ENCODE data around the gene TUG1. TPM values are rescaled to one million over a fixed set of nuclear protein-coding genes. Genes with fewer than 3 reads are reported as not detected.

The TUG1 gene
- total and polyA plus RNA-seq, 10 of the 15 experiments (the other 5 are each of a cell fraction or from before 2014, with no cell fraction given) = 19.3 to 116 (median 54.9) TPM

- no peaks in the 10 kb centered on the region for H3K4me1 ChIP-seq (ENCODE audit: control insufficient read depth, insufficient read depth, low read length)
Measured at GRCh38 chr22:30949934-30950660, 19.0 kb upstream of the TUG1 start.

GRCh38 chr22:30953206-30953605 is 15.9 kb upstream of the TUG1 start:
- no peak overlapping the region for H3K4me3 ChIP-seq
- no peaks in the 10 kb centered on the region for H4K20me1 ChIP-seq (ENCODE audit: control insufficient read depth, insufficient read depth)
- H3K79me2 ChIP-seq (ENCODE audit: control insufficient read depth, insufficient read depth, low read length) = no peaks in the 10 kb centered on the region
- in situ Hi-C loops (cut with MboI) (no loop called here), intact Hi-C loops (cut with micrococcal nuclease; ENCODE audit: unreplicated experiment) (no loop called here)
- SMC1A ChIA-PET (ENCODE audit: uncharacterized antibody, unreplicated experiment) = interaction anchor here (0.7 to 1.2 kb wide), 2 partner anchors 12 to 130 kb away, joined by 3 read pairs; no protein-coding TSS in a partner anchor
- DNase-seq (ENCODE audit: low read depth, low spot score) (no peak), FAIRE-seq (no peak), ATAC-seq (no peak)
- H3K9ac ChIP-seq (ENCODE audit: control insufficient read depth, insufficient read depth, low read length) = no peak overlapping the region
- H3K36me3 ChIP-seq (ENCODE audit: control insufficient read depth in 2 of 2, insufficient read depth in 2 of 2, low read length in 1 of 2) = peaks cover 3 to 9% of the 10 kb centered on the region in 2 experiments; a peak in 3 of 4 replicates
- H2AFZ ChIP-seq (ENCODE audit: control insufficient read depth, low read depth, low read length) = no peak overlapping the region
- no peak overlapping the region for H3K27ac ChIP-seq (ENCODE audit: control insufficient read depth, insufficient read depth)
- no peak overlapping the region for H3K4me2 ChIP-seq (ENCODE audit: control insufficient read depth, insufficient read depth)
- no peaks in the 10 kb centered on the region for H3K27me3 ChIP-seq (replicated peaks in 1 of 2; ENCODE audit: control insufficient read depth in 2 of 2, insufficient read depth in 2 of 2, low read length in 1 of 2)
- no TSS peak for BruUV-seq (replicated peaks)
- POLR2A ChIA-PET = no interaction called here
- RAD21 ChIA-PET (ENCODE audit: unreplicated experiment) = no interaction called here
- WGBS (ENCODE audit: insufficient coverage, insufficient replicate concordance, low lambda C conversion rate, missing lambda C conversion rate) = 97% methylated on average over 2 of the region's 2 CpGs
- H3K4me1 ChIP-seq (ENCODE audit: control insufficient read depth, insufficient read depth, low read length) = no peaks in the 10 kb centered on the region
- no peaks in the 10 kb centered on the region for H3K9me3 ChIP-seq (replicated peaks; ENCODE audit: control insufficient read depth, insufficient read depth, low read length)
- CTCF ChIA-PET = interaction anchor here (0.7 to 1.5 kb wide), 3 partner anchors 15 to 132 kb away, joined by 3 to 5 read pairs (median 3); partner anchors contain the start of gene MORC2
- TF ChIP-seq IKZF2 (IDR thresholded peaks at IDR 0.05) = no peak
- no peak for TF ChIP-seq MTA2 (IDR thresholded peaks at IDR 0.05; ENCODE audit: low read depth)
- TF ChIP-seq, protein P1, sequence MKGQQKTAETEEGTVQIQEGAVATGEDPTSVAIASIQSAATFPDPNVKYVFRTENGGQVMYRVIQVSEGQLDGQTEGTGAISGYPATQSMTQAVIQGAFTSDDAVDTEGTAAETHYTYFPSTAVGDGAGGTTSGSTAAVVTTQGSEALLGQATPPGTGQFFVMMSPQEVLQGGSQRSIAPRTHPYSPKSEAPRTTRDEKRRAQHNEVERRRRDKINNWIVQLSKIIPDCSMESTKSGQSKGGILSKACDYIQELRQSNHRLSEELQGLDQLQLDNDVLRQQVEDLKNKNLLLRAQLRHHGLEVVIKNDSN (IDR thresholded peaks at IDR 0.05; ENCODE audit: borderline replicate concordance, extremely low read length, insufficient read depth, low read depth, low read length) = no peak
- TF ChIP-seq GABPA (IDR thresholded peaks at IDR 0.05; ENCODE audit: low read depth) = no peak
- TF ChIP-seq RELA (IDR thresholded peaks at IDR 0.05; ENCODE audit: borderline replicate concordance, partially characterized antibody) = no peak
- TF ChIP-seq, protein P2, sequence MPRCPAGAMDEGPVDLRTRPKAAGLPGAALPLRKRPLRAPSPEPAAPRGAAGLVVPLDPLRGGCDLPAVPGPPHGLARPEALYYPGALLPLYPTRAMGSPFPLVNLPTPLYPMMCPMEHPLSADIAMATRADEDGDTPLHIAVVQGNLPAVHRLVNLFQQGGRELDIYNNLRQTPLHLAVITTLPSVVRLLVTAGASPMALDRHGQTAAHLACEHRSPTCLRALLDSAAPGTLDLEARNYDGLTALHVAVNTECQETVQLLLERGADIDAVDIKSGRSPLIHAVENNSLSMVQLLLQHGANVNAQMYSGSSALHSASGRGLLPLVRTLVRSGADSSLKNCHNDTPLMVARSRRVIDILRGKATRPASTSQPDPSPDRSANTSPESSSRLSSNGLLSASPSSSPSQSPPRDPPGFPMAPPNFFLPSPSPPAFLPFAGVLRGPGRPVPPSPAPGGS (IDR thresholded peaks at IDR 0.05; ENCODE audit: borderline replicate concordance, insufficient read depth, low read depth, low read length, poor library complexity, severe bottlenecking) = no peak
- TF ChIP-seq POLR2A (IDR thresholded peaks at IDR 0.05; ENCODE audit: low read depth, low read length) = no peak
- no peak for TF ChIP-seq FOS (IDR thresholded peaks at IDR 0.05; ENCODE audit: borderline replicate concordance, extremely low read depth, insufficient read length)

More at GRCh38 chr22:30949934-30950660, 19.0 kb upstream of the TUG1 start:
- H3K27me3 ChIP-seq (replicated peaks in 1 of 2; ENCODE audit: control insufficient read depth in 2 of 2, insufficient read depth in 2 of 2, low read length in 1 of 2) = no peaks in the 10 kb centered on the region
- ChIA-PET SMC1A (ENCODE audit: uncharacterized antibody, unreplicated experiment) (interaction anchor here (0.5 to 2.1 kb wide), 5 partner anchors 19 to 1420 kb away, joined by 3 to 8 read pairs (median 3); partner anchors contain the start of genes MORC2 and TUG1), CTCF (interaction anchor here (1.1 to 3.4 kb wide), 4 partner anchors 10 to 134 kb away, joined by 3 to 32 read pairs (median 4); partner anchors contain the start of gene SMTN), POLR2A (no interaction called here), RAD21 (ENCODE audit: unreplicated experiment) (interaction anchor here (0.6 kb wide), 1 partner anchor 70 kb away, joined by 3 read pairs; no protein-coding TSS in a partner anchor)
- DNase-seq (ENCODE audit: low read depth, low spot score) (no peak), ATAC-seq (no peak), FAIRE-seq (no peak)
- no TSS peak for BruUV-seq (replicated peaks)
- H3K4me3 ChIP-seq = no peak overlapping the region
- no peaks in the 10 kb centered on the region for H3K79me2 ChIP-seq (ENCODE audit: control insufficient read depth, insufficient read depth, low read length)
- intact Hi-C loops (cut with micrococcal nuclease; ENCODE audit: unreplicated experiment) (loop anchor here (10.0 kb wide), 1 partner anchor 285 kb away; no protein-coding TSS in a partner anchor), in situ Hi-C loops (cut with MboI) (no loop called here)
- H3K36me3 ChIP-seq (ENCODE audit: control insufficient read depth in 2 of 2, insufficient read depth in 2 of 2, low read length in 1 of 2) = peaks cover 3 to 23% of the 10 kb centered on the region in 2 experiments
- H2AFZ ChIP-seq (ENCODE audit: control insufficient read depth, low read depth, low read length) = no peak overlapping the region
- H3K9me3 ChIP-seq (replicated peaks; ENCODE audit: control insufficient read depth, insufficient read depth, low read length) = no peaks in the 10 kb centered on the region
- H4K20me1 ChIP-seq (ENCODE audit: control insufficient read depth, insufficient read depth) = no peaks in the 10 kb centered on the region
- no peak overlapping the region for H3K27ac ChIP-seq (ENCODE audit: control insufficient read depth, insufficient read depth)
- no peak for TF ChIP-seq ATF7 (IDR thresholded peaks at IDR 0.05; ENCODE audit: low read depth)
- TF ChIP-seq DPF2 (IDR thresholded peaks at IDR 0.05) = no peak
- no peak for TF ChIP-seq CREB1 (IDR thresholded peaks at IDR 0.05; ENCODE audit: low read depth)
- no peak for TF ChIP-seq MYB (IDR thresholded peaks at IDR 0.05; ENCODE audit: borderline replicate concordance, low read depth, low read length)
- 96% methylated on average over 7 of the region's 7 CpGs for WGBS (ENCODE audit: insufficient coverage, insufficient replicate concordance, low lambda C conversion rate, missing lambda C conversion rate)
- H3K9ac ChIP-seq (ENCODE audit: control insufficient read depth, insufficient read depth, low read length) = no peak overlapping the region
- no peak overlapping the region for H3K4me2 ChIP-seq (ENCODE audit: control insufficient read depth, insufficient read depth)
